Tibial nerve (tissue), 4 donors: ENCODE data around the gene CLIC5.

Experiments
- EP300 ChIP-seq, 2 donors: sonication (generic); formaldehyde crosslinking; IDR thresholded peaks; one replicate each; pipeline ENCODE4 v1.6.1; 2017; ENCODE audit warnings: antibody characterized with exemption in 2 of 2, mild to moderate bottlenecking in 1 of 2
- POLR2A ChIP-seq, 2 donors: fragments of 450-650 bp; IDR thresholded peaks; one replicate each; pipeline ENCODE4 v1.6.1; 2017; ENCODE audit warnings: antibody characterized with exemption in 2 of 2, mild to moderate bottlenecking in 2 of 2, moderate library complexity in 2 of 2
- TF ChIP-seq, protein P1 (sequence below), 5 experiments: fragments of 200-600 bp in 3 of 5; fragments of 450-650 bp in 2 of 5; sonication (generic) in 3 of 5; IDR thresholded peaks; one replicate each; pipeline ENCODE4 v1.5.1; 2016 to 2019; ENCODE audit warnings: antibody characterized with exemption in 5 of 5, mild to moderate bottlenecking in 3 of 5, moderate library complexity in 2 of 5

DNA sequence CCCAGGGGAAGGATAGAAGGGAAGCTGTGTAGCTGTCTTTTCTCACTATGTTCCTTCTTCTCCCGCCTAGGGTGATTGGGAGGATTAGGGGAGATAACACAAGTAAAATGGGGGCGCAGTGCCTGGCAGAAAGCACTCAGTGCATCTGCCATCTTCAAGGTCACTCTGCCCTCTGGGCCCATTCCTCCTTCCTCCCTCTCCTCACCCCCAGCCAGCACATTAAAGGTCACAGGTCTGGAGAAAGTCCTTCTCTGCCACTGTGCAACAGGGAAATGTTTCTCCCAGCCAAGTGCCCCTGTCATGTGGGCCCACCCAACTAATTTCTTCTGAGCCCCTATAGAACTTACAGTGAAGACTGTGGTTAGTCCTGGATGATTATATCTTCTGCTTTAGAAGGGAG, 45.8 kb downstream of the CLIC5 start:
- TF ChIP-seq, protein P1, sequence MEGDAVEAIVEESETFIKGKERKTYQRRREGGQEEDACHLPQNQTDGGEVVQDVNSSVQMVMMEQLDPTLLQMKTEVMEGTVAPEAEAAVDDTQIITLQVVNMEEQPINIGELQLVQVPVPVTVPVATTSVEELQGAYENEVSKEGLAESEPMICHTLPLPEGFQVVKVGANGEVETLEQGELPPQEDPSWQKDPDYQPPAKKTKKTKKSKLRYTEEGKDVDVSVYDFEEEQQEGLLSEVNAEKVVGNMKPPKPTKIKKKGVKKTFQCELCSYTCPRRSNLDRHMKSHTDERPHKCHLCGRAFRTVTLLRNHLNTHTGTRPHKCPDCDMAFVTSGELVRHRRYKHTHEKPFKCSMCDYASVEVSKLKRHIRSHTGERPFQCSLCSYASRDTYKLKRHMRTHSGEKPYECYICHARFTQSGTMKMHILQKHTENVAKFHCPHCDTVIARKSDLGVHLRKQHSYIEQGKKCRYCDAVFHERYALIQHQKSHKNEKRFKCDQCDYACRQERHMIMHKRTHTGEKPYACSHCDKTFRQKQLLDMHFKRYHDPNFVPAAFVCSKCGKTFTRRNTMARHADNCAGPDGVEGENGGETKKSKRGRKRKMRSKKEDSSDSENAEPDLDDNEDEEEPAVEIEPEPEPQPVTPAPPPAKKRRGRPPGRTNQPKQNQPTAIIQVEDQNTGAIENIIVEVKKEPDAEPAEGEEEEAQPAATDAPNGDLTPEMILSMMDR (IDR thresholded peaks at IDR 0.05): no peak
- no peak for TF ChIP-seq POLR2A (IDR thresholded peaks at IDR 0.05)
- no peak for TF ChIP-seq EP300 (IDR thresholded peaks at IDR 0.05)
